Retina (tissue), 1 donor: ENCODE results near the gene KLRC3.
"Not testable (repeated sequence)": the region's sequence is repeated elsewhere in the genome, so short reads cannot be mapped to it uniquely, and the experiment has no call there.

ENCODE experiments used
- DNase-seq: peaks from one replicate; pipeline ENCODE4 v3.0.0-alpha.2; 2016

KLRC3 gene

GRCh38 chr12:10420334-10420733, at the start of gene KLRC3:
Gene KLRC3, minus strand, starts transcription at chr12:10420595. Its CDS starts 45 bp downstream, at chr12:10420550.
- DNase-seq, result not testable (repeated sequence)

DNA sequence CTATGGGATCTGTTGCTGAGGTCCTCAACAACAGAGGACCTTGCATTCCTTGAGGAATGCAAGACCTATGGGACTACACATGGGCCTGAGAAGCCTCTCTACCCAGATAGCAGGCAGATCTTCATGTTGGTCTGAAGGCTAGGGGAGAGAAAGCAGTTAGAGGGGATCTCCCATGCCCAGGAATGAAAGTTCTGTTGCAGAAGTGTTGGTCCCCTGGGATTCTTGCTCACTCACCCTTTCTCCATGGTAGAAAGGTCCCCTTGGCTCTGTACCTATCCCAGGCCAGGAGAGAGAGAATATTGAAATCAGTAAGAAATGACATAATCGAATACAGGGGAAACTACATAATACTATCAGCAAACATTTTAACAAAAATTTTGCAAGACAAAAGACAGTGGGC, 49.3 kb upstream of the KLRC3 start:
- DNase-seq, result no peak

GRCh38 chr12:10466311-10466710, 45.9 kb upstream of the KLRC3 start:
- DNase-seq, result no peak

- no peak for DNase-seq
These were observed 37.4 kb upstream of the KLRC3 start for GRCh38 chr12:10457760-10458159.

- DNase-seq, result no peak
These were observed 36.5 kb upstream of the KLRC3 start for GRCh38 chr12:10456856-10457255.

DNA sequence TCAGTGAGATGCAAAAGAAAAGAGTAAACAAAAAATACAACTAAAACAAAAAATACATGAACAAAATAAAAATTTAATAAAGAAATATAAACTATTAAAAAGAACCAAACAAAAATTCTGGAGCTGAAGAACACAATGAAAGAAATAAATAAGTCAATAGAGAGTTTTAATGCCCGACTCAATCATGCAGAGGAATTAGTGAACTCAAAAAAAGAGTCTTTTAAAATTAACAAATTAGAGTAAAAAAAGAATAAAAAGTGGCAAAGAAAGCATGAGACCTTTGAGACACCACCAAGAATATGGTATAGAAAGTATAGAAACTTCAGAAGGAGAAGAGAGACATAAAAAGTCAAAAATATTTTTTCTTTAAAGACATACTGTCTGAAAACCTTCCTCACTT, 35.4 kb upstream of the KLRC3 start:
- no peak for DNase-seq

GRCh38 chr12:10454531-10454930, 34.1 kb upstream of the KLRC3 start:
- no peak for DNase-seq

- no peak for DNase-seq
These were observed 32.8 kb upstream of the KLRC3 start, which contains the start of gene KLRC1 for GRCh38 chr12:10453156-10453555. Gene KLRC1, minus strand, starts transcription at chr12:10453377. Its CDS starts 2,221 bp downstream, at chr12:10451156.

GRCh38 chr12:10448236-10448635, 27.8 kb upstream of the KLRC3 start:
- no peak for DNase-seq

GRCh38 chr12:10446052-10446451, 25.7 kb upstream of the KLRC3 start:
- DNase-seq, result not testable (repeated sequence)

GRCh38 chr12:10441144-10441543, 20.7 kb upstream of the KLRC3 start:
- DNase-seq, result not testable (repeated sequence)

DNA sequence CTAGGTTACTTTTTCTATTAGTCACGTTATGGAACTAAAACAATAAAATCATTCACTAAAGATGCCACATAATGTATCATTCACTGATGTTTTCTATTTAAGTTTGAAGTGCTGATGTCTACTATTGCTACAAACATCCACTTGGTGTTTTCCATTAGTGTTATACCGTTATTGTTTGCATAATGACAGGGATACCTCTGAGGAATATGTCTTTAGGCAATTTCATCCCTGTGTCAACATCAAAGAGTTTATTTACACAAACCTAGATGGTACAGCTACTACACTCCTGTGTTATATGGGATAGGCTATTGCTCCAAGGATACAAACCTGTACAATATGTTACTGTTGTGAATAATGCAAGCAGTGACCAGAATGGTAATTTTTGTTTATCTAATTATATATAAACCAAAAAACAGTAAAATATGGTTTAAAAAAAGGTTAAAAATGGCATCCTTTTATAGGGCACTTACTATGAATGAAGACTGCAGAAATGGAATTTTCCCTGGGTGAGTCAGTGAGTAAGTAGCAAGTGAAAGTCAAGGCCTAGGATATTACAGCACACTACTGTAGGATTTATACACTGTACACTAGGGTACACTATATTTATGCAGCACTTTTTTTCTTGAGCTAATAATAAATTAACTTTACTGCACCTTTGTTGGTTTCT, 19.3 kb upstream of the KLRC3 start:
- not testable (repeated sequence) for DNase-seq

DNA sequence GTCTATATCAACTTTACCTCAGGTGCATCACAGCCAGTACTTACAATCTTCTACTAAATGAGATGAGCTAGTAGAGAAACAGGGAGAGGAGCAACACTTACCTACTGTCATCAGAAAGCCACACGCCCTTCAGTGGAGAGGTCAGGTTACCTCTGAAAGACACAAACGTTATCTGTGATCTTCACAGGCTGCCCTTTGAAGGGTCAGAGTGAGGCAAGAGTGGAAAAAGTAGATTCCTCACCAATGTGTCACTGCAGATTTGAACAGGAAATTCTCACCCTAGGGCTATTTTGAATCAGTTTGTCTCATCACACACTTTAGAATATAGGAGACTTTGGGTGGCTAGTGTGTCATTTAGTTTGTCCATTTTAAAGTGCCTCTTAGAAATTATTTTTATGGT, 17.2 kb upstream of the KLRC3 start:
- DNase-seq, result not testable (repeated sequence)

DNA sequence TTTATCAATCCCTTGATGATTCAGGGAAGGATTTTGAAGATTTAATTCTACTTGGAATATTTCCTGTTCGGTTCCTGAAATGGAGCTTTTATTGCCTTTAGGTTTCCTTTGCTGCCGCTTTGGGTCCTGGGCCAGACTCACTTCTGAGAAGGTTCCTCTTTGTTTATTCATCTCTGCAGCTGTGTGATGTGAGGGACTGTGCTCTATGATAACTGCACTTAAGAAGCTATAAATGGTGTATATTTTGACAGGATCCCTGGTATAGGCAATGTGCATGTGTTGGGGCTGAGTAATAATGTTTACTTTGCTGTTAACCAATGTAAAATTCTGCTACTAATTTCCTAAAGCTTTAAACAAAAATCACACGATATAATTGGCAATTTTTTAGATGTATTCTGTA, 15.4 kb upstream of the KLRC3 start, which contains the start of gene KLRC2:
KLRC2 (minus strand) TSS at position 195 of the 400 bp plus-strand sequence; CDS start at position 171, 24 bp downstream.
- not testable (repeated sequence) for DNase-seq

DNA sequence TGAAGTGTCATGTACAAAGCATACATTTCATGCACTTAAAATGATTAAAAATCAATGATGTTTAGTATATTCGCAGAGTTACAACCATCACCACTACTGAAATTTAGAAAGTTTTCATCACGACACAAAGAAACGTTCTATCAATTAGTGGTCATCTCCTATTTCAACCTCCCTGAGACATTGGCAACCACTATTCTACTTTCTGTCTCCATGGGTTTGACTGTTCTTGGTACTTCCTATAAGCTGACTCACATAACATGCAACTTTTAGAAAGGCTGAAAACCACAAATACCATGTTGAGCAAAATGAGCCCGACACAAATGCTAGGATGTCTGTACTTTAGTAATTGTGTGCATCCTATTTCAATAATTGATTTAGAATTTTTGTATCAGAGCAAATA, 10.2 kb upstream of the KLRC3 start:
- not testable (repeated sequence) for DNase-seq

DNA sequence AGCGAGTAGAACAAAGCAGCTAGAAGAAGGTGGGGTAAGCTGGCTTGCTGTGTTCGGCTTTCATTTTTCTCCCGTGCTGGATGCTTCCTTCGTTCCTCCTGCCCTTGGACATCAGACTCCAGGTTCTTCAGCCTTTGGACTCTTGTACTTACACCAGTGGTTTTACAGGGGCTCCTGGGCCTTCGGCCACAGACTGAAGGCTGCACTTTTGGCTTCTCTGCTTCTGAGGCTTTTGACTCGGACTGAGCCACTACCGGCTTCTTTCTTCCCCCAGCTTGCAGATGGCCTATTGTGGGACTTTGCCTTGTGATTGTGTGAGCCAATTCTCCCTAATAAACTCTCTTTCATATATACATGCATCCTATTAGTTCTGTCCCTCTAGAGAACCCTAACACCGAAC, 5.5 kb upstream of the KLRC3 start:
- DNase-seq, result not testable (repeated sequence)

DNA sequence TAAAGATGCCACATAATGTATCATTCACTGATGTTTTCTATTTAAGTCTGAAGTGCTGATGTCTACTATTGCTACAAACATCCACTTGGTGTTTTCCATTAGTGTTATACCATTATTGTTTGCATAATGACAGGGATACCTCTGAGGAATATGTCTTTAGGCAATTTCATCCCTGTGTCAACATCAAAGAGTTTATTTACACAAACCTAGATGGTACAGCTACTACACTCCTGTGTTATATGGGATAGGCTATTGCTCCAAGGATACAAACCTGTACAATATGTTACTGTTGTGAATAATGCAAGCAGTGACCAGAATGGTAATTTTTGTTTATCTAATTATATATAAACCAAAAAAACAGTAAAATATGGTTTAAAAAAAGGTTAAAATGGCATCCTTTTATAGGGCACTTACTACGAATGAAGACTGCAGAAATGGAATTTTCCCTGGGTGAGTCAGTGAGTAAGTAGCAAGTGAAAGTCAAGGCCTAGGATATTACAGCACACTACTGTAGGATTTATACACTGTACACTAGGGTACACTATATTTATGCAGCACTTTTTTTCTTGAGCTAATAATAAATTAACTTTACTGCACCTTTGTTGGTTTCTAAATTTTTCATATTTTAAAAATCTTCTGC, 4.0 kb upstream of the KLRC3 start:
- DNase-seq, result not testable (repeated sequence)

DNA sequence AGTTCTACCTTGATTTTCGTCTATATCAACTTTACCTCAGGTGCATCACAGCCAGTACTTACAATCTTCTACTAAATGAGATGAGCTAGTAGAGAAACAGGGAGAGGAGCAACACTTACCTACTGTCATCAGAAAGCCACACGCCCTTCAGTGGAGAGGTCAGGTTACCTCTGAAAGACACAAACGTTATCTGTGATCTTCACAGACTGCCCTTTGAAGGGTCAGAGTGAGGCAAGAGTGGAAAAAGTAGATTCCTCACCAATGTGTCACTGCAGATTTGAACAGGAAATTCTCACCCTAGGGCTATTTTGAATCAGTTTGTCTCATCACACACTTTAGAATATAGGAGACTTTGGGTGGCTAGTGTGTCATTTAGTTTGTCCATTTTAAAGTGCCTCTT, 1.8 kb upstream of the KLRC3 start:
- DNase-seq, result not testable (repeated sequence)

GRCh38 chr12:10409392-10409791, 11.0 kb downstream of the KLRC3 start, which contains the start of gene KLRC4:
Gene KLRC4, minus strand, starts transcription at chr12:10409757. Its CDS starts 182 bp downstream, at chr12:10409575.
- no peak for DNase-seq

GRCh38 chr12:10408842-10409241, 11.6 kb downstream of the KLRC3 start:
- DNase-seq, result no peak

GRCh38 chr12:10406725-10407124, 13.7 kb downstream of the KLRC3 start:
- no peak for DNase-seq

- no peak for DNase-seq
These were observed 15.1 kb downstream of the KLRC3 start for GRCh38 chr12:10405294-10405693.

DNA sequence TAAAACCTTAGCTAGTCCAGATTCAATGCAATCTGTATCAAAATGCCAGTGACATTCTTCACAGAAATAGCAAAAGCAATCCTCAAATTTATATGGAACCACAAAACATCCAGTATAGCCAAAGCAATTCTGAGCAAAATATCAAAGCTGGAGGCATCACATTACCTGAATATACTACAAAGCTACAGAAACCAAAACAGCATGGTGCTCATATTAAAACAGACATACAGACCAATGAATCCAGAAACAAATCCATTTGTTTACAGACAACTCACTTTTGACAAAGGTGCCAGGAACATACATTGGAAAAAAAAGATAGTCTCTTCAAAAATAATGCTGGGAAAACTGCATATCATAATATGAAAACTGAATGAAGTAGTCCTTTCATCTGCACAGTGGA, 15.6 kb downstream of the KLRC3 start:
- DNase-seq, result no peak

GRCh38 chr12:10400829-10401228, 19.6 kb downstream of the KLRC3 start:
- no peak for DNase-seq
